ENCODE measurements around the gene GCH1.

Gene GCH1

DNA sequence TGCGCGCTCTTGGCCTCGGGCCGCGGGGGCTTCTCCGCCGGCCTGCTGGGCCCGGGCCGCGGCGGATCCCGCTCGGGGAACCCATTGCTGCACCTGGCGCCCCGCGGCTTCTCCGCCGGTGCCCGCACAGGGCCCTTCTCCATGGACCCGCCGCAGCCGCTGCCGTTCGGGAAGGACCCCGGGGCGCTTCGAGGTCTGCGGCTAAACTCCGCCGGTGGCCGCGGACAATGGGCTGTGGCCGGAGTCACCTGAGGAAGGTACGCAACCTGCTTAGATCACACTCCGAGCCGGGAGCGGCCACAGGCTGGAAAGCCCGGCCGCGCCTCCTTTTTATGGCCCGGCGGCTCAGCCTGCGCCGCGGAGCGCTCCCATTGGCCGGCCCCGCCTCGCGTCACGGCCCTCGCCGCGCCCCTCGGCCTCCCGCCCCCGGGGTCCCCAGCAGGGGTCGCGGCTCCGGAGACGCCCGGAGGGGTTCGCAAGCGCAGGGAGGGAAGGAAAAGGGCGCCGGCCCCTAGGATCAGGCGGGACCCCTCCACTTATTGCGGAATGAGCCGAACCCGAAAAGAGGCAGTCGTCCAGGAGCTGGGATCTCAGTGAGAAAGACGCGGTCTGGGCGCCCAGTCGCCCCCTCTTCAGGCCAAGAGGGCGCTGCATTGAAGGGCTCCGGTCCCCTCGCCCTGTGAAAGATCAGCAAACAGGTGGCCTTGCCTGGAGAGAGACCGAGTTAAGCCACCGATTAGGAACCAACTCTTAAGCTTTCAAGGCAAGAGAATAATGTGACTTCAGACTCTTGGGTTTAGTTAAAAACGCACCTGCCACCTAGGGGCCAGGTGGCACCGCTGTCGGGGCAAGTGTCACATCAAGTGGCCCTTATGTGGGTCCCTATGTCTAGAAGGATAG is at the start of gene GCH1:
GCH1 (minus strand) TSS at position 306 of the 900 bp plus-strand sequence; CDS start at position 143, 163 bp downstream.
- peak; percentile 22 for DNase-seq (ENCODE audit: low read depth)
- peak within 1 kb of the TSS; percentile 76 for H3K4me3 ChIP-seq (ENCODE audit: low read length)
- TF ChIP-seq, protein P1, sequence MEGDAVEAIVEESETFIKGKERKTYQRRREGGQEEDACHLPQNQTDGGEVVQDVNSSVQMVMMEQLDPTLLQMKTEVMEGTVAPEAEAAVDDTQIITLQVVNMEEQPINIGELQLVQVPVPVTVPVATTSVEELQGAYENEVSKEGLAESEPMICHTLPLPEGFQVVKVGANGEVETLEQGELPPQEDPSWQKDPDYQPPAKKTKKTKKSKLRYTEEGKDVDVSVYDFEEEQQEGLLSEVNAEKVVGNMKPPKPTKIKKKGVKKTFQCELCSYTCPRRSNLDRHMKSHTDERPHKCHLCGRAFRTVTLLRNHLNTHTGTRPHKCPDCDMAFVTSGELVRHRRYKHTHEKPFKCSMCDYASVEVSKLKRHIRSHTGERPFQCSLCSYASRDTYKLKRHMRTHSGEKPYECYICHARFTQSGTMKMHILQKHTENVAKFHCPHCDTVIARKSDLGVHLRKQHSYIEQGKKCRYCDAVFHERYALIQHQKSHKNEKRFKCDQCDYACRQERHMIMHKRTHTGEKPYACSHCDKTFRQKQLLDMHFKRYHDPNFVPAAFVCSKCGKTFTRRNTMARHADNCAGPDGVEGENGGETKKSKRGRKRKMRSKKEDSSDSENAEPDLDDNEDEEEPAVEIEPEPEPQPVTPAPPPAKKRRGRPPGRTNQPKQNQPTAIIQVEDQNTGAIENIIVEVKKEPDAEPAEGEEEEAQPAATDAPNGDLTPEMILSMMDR (conservative IDR thresholded peaks at IDR 0.05; ENCODE audit: low read depth, low read length), result peak; percentile 52

GRCh38 chr14:54947230-54947629 is 44.6 kb upstream of the GCH1 start:
- no peak for DNase-seq (ENCODE audit: low read depth)
- no peak overlapping the region for H3K4me3 ChIP-seq (ENCODE audit: low read length)

GRCh38 chr14:54946500-54946899 is 43.9 kb upstream of the GCH1 start:
- no peak overlapping the region for H3K4me3 ChIP-seq (ENCODE audit: low read length)
- TF ChIP-seq, protein P1 (conservative IDR thresholded peaks at IDR 0.05; ENCODE audit: low read depth, low read length), result no peak
- DNase-seq (ENCODE audit: low read depth), result no peak

More at GRCh38 chr14:54947230-54947629, 44.6 kb upstream of the GCH1 start:
- TF ChIP-seq, protein P1 (conservative IDR thresholded peaks at IDR 0.05; ENCODE audit: low read depth, low read length), result no peak

- TF ChIP-seq, protein P1 (conservative IDR thresholded peaks at IDR 0.05; ENCODE audit: low read depth, low read length), result no peak
- H3K4me3 ChIP-seq (ENCODE audit: low read length), result no peak overlapping the region
- DNase-seq (ENCODE audit: low read depth), result no peak
These were observed 42.2 kb upstream of the GCH1 start for GRCh38 chr14:54944737-54945391.

GRCh38 chr14:54942913-54943312 is 40.3 kb upstream of the GCH1 start:
- H3K4me3 ChIP-seq (ENCODE audit: low read length), result no peak overlapping the region
- TF ChIP-seq, protein P1 (conservative IDR thresholded peaks at IDR 0.05; ENCODE audit: low read depth, low read length), result no peak
- no peak for DNase-seq (ENCODE audit: low read depth)

GRCh38 chr14:54936816-54937215 is 34.2 kb upstream of the GCH1 start:
- TF ChIP-seq, protein P1 (conservative IDR thresholded peaks at IDR 0.05; ENCODE audit: low read depth, low read length), result no peak
- no peak for DNase-seq (ENCODE audit: low read depth)
- H3K4me3 ChIP-seq (ENCODE audit: low read length), result no peak overlapping the region
